Stimulated activated CD8-positive, alpha-beta memory T cell treated with anti-CD3 and anti-CD28 coated beads, Interleukin-2, amount 100 ng/mL, for 1 hour (primary cell): ENCODE measurements around the gene ZFP36L2.

ENCODE experiments used
- DNase-seq, 2 donors: peaks; one replicate each; pipeline ENCODE4 v3.0.0-alpha.2; 2020; ENCODE audit warnings: low read depth in 2 of 2

The ZFP36L2 gene, protein sequence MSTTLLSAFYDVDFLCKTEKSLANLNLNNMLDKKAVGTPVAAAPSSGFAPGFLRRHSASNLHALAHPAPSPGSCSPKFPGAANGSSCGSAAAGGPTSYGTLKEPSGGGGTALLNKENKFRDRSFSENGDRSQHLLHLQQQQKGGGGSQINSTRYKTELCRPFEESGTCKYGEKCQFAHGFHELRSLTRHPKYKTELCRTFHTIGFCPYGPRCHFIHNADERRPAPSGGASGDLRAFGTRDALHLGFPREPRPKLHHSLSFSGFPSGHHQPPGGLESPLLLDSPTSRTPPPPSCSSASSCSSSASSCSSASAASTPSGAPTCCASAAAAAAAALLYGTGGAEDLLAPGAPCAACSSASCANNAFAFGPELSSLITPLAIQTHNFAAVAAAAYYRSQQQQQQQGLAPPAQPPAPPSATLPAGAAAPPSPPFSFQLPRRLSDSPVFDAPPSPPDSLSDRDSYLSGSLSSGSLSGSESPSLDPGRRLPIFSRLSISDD

GRCh38 chr2:43226558-43226954 is at the start of gene ZFP36L2:
TSS of gene ZFP36L2 (minus strand) at chr2:43226606. CDS start at chr2:43226315, 291 bp downstream.
- DNase-seq, result peak; percentile 93 to 95

- no peak for DNase-seq
These were observed 48.3 kb upstream of the ZFP36L2 start for GRCh38 chr2:43274721-43275120.

GRCh38 chr2:43274055-43274454 is 47.6 kb upstream of the ZFP36L2 start:
- DNase-seq, result no peak

- DNase-seq, result no peak
These were observed 47.1 kb upstream of the ZFP36L2 start for GRCh38 chr2:43273529-43273928.

GRCh38 chr2:43270930-43271615 is 44.7 kb upstream of the ZFP36L2 start:
- DNase-seq, result no peak

- no peak for DNase-seq
These were observed 44.1 kb upstream of the ZFP36L2 start for GRCh38 chr2:43270461-43270860.

GRCh38 chr2:43269706-43270105 is 43.3 kb upstream of the ZFP36L2 start:
- DNase-seq, result no peak

- DNase-seq, result no peak
These were observed 42.7 kb upstream of the ZFP36L2 start for GRCh38 chr2:43269074-43269572.

- DNase-seq, result no peak
These were observed 41.9 kb upstream of the ZFP36L2 start for GRCh38 chr2:43268066-43268953.

- DNase-seq, result no peak
These were observed 41.0 kb upstream of the ZFP36L2 start for GRCh38 chr2:43267381-43267780.

- no peak for DNase-seq
These were observed 40.3 kb upstream of the ZFP36L2 start for GRCh38 chr2:43266711-43267111.

DNA sequence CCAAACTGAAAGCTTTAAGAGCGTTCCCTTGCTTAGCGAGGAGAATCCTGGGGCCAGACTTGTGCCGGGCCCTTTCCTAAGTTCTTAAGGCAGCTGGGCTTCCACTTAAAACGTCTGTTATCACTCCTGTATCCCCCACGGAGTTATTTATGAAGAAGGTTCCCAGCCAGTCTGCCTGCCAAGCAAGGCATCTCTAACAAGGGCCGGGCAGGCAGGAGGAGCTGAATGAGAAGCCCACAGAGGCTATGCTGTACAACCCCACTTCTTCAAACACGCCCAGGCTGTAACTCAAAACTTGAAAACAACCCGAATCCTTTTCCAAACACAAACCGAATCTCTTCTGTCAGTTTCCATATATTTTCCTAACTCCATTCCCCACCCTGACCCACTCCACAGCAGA is 39.0 kb upstream of the ZFP36L2 start:
- DNase-seq, result no peak

DNA sequence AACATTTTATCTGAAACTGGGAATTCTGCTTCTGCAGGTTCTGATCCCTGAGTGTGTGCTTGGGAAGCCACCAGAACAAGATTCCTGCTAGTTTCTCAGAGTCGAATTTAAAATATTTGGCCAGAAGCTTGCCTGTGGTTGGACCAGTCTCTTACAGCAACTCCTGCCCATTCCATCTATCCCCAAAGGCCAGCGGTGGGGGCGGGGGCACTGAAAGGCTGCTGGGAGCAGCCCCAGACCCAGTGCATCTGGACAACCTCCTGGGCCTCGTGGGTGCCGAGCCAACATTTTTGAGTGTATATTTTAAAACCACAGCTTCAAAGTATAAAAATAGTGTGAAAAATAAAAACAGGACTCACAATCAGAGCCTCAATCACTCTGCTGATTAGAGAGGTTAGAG is 38.6 kb upstream of the ZFP36L2 start:
- DNase-seq, result no peak

GRCh38 chr2:43262951-43263350 is 36.5 kb upstream of the ZFP36L2 start:
- DNase-seq, result no peak

DNA sequence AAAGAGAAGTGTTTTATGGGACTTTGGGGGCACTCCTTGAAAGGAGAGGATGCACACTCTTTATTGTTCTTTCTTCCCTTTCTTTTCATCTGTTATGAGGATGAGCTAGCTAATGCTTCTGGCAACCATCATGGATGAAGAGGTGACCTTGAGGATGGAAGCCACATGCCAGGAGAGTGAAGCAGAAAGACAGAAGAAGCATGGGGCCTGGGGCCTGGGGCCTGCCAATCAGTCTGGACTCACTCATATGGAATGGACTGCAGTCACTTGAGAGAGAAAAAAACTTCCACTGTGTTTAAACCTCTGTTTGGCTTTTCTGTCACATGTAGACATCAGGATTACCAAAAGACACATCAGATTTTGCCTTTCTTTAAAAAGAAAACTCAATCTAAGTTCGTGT is 35.8 kb upstream of the ZFP36L2 start:
- no peak for DNase-seq

- DNase-seq, result no peak
These were observed 33.1 kb upstream of the ZFP36L2 start for GRCh38 chr2:43259512-43259911.

- no peak for DNase-seq
These were observed 32.2 kb upstream of the ZFP36L2 start for GRCh38 chr2:43258547-43259156.

GRCh38 chr2:43255296-43255910 is 29.0 kb upstream of the ZFP36L2 start:
- DNase-seq, result no peak

DNA sequence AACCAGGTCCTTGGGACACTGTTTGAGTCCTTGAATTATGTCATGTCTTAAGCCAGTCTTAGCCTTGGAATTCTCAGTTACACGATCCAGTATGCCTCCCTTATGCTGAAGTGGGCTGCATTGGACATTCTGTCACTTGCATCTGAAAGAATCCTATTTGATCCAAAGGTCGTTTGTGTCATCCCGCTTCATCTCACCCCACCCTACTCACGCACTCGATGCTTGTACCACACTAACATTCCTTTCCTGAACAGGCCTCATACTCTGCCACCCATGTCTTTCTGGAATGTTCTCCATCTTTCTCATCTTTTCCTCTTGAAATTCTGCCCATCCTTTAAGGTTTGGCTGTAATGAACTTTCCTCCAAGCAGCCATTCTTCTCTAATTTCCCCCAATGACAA is 27.9 kb upstream of the ZFP36L2 start:
- no peak for DNase-seq

GRCh38 chr2:43251171-43251731 is 24.8 kb upstream of the ZFP36L2 start:
- no peak for DNase-seq

DNA sequence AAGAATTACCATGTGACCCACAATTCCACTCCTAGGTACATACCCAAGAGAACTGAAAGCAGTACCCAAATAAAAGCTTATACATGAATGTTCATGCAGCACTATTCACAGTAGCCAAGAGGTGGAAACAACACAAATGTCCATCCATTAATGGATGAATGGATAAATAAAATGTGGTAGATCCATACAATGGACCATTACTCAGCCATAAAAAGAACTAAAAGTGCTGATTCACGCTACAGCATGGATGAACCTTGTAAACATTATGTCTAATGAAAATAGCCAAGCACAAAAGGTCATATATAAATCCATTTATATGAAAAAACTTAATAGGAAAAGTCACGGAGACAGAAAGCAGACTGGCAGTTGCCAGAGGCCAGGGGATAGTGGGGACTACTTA is 23.6 kb upstream of the ZFP36L2 start:
- no peak for DNase-seq
